SK-N-SH (cell line): ENCODE data around the gene EFNB2.

ENCODE experiments used
- EZH2phosphoT487 ChIP-seq: fragments of 200-600 bp; sonication (generic); IDR thresholded peaks from 2 replicates; pipeline ENCODE4 v1.6.1; 2017; ENCODE audit warnings: low read depth, mixed run types, mild to moderate bottlenecking, antibody characterized with exemption, moderate library complexity, borderline replicate concordance
- GABPA ChIP-seq: IDR thresholded peaks from 2 replicates; pipeline ENCODE4 v1.4.0; 2012; ENCODE audit warnings: low read depth, mild to moderate bottlenecking
- JUND ChIP-seq: IDR thresholded peaks from 2 replicates; pipeline ENCODE4 v1.4.0; 2012
- NFIC ChIP-seq: IDR thresholded peaks from 2 replicates; pipeline ENCODE4 v1.4.0; 2012; ENCODE audit warnings: borderline replicate concordance
- YY1 ChIP-seq: IDR thresholded peaks from 2 replicates; pipeline ENCODE4 v1.4.0; 2012; ENCODE audit warnings: low read depth, mild to moderate bottlenecking
- TF ChIP-seq, protein P1 (sequence below): fragments of 200-600 bp; sonication (generic); IDR thresholded peaks from 2 replicates; pipeline ENCODE4 v1.6.1; 2017; ENCODE audit warnings: antibody characterized with exemption, mild to moderate bottlenecking, moderate library complexity
- TF ChIP-seq, protein P2 (sequence below): fragments of 150-350 bp; IDR thresholded peaks from 2 replicates; pipeline ENCODE4 v1.6.1; 2016; ENCODE audit warnings: mild to moderate bottlenecking, low read depth, low read length

DNA sequence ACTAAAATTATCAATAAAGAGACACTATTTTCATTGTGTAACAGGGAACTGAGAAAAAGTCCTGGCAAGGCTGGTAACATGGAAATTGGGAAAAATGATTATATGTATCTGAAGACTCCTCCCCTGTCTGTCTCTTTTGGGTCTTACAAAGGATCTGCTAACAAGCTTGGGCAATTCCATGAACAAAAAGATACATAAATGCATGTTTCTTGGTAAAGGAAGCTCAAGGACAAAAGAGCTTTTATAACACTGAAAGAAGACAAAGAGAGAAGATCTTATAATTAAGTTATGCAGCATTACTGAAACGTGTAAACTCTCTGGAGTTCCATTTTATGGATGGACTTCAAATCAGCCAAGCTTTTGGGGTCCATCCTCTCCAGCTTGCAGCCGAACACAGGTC, 29.2 kb downstream of the EFNB2 start:
- TF ChIP-seq, protein P1, sequence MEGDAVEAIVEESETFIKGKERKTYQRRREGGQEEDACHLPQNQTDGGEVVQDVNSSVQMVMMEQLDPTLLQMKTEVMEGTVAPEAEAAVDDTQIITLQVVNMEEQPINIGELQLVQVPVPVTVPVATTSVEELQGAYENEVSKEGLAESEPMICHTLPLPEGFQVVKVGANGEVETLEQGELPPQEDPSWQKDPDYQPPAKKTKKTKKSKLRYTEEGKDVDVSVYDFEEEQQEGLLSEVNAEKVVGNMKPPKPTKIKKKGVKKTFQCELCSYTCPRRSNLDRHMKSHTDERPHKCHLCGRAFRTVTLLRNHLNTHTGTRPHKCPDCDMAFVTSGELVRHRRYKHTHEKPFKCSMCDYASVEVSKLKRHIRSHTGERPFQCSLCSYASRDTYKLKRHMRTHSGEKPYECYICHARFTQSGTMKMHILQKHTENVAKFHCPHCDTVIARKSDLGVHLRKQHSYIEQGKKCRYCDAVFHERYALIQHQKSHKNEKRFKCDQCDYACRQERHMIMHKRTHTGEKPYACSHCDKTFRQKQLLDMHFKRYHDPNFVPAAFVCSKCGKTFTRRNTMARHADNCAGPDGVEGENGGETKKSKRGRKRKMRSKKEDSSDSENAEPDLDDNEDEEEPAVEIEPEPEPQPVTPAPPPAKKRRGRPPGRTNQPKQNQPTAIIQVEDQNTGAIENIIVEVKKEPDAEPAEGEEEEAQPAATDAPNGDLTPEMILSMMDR: no peak
- TF ChIP-seq NFIC: no peak
- TF ChIP-seq JUND: no peak
- TF ChIP-seq EZH2phosphoT487: no peak
- TF ChIP-seq GABPA: no peak
- no peak for TF ChIP-seq YY1
- TF ChIP-seq, protein P2, sequence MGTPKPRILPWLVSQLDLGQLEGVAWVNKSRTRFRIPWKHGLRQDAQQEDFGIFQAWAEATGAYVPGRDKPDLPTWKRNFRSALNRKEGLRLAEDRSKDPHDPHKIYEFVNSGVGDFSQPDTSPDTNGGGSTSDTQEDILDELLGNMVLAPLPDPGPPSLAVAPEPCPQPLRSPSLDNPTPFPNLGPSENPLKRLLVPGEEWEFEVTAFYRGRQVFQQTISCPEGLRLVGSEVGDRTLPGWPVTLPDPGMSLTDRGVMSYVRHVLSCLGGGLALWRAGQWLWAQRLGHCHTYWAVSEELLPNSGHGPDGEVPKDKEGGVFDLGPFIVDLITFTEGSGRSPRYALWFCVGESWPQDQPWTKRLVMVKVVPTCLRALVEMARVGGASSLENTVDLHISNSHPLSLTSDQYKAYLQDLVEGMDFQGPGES: no peak
